HG02610 (cell line): ENCODE data around the gene PDE11A.
"Not testable (repeated sequence)": the region's sequence is repeated elsewhere in the genome, so short reads cannot be mapped to it uniquely, and the experiment has no call there.

Experiments used
- ATAC-seq: cut with Tn5 transposase; IDR thresholded peaks from one replicate; pipeline ENCODE4 v1.9.1; 2021; ENCODE audit warnings: mild to moderate bottlenecking, moderate library complexity; ENCODE audit not compliant: unreplicated experiment

The PDE11A gene

DNA sequence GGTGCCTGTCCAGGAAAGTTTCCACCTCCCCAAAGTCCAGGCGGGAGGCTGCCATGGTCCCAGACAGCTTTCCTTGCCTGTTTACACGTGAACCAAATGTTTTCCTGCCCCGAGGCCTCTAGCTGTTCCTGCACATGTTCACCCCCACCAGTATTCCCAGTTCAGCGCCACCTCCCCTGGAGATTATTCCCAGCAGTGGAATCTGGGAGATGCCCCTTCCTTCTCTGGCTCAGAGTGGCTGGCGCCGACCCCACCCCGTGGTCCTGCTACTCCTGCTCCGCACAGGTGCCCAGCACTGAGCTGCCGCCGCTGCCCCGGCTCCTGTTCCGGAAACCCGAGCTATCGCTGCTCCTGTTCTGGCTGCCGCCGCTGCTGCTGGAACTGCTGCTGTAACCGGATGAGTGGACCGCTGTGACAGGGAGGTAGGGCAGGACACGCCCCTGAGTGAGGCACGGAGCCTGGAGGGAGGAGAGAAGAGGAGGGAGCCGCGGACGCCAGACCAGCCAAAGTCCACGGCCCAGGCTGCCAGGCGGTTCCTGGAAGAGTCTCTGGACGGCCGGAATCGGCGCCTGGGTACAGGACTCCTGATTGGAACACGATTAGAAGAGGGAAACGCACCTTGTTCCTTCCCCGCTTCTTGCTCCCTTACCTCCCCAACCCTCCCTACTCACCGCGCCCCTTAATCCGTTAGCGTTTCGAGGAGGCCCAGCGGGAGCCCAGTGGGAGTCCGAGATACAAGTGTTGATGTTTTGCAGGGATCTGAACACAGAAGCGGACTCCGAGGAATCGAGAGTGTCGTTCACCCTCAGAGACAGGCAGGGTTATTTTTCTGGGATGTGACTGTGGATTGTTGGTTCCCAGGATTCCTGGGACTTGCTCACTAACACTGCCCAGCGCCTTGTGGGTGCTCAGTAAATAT is at the start of gene PDE11A:
Gene PDE11A (minus strand): TSS at position 395 of the 919 bp plus-strand sequence. CDS start 340 bp downstream, at position 55.
- no peak for ATAC-seq

DNA sequence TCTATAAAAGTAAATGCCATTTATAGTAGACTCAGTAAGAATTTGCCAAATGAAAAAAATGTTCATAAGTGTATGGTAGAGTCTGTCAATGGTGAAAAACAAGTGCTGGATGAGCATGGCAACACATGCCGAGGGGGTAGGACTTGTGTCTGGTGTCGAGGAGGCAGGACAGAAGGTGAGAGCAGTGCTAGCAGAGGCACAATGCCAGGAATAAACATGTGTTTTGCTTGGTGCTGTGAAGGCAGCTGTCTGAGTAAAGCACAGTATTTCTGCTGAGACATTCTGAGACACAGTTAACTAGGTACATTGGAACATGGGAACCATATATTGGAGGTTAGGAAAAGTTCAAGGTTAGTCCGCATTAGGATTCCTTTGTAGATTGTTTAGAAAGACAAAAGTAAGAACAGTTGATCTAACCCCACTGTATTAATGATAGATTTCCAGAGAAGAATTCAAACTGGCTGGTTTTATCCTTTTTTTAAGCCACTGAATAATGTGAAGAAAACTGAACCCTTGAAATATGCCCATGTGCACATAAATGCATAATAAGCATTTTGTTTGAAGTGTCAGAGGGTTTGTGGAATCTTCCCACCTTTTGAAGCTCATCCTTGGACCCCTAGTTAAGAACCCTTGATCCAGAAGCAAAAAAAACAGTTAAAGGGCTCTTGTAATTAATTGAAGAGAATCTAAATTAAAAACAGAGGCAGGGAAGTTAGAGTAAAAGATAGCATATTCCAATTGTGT is 46.8 kb upstream of the PDE11A start:
- ATAC-seq = no peak

DNA sequence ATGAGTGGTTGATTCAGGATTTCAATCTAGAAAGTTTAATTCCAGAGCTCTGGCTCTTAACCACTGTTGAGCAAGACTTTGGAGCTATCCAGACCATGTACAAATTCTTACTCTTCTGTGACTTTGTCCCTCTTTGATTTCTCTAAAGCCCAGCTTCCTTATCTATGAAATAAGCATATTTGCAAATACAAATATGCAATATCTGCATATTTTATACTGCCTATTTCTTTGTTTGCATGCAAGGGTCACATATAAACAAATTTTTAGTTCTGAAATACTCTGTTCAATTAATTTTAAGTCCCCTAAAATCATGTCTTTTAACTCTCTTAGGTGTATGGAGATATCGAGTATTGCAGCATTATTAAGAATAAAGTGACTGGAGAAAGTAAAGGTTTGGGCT is 45.1 kb upstream of the PDE11A start:
- no peak for ATAC-seq

DNA sequence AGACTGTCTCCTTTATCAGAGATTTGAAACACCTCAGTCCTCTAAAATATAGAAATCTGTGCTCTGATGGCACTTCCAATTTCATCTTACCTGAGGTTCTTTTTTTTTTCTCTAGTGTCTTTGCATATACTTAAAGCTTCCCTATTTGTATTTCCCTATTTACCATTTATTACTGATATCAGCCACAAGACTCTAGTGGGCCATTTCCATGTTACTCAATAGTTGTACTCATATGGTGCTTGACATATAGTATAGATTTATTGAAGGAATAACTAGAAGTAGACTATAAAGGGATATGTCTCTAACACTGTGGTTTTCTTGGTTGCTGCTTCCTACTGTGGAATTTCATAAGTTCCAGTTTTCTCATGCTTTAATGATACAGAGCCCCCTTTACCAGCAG is 42.7 kb upstream of the PDE11A start:
- no peak for ATAC-seq

DNA sequence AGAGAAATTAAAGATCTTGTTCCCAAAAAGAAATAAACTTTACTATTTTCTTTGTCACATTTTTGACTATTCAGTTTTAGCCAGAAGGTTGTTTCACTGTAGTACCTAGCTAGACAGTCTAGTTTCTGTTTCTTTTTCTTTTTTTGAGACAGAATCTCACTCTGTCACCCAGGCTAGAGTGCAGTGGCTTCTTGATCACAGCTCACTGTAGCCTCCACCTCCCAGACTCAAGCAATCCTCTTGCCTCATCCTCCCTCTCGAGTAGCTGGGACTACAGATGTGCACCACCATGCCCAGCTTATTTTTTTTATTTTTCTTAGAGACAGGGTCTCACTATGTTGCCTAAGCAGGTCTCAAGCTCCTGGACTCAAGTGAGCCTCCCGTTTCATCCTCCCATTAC is 41.9 kb upstream of the PDE11A start:
- peak; percentile 45 for ATAC-seq

DNA sequence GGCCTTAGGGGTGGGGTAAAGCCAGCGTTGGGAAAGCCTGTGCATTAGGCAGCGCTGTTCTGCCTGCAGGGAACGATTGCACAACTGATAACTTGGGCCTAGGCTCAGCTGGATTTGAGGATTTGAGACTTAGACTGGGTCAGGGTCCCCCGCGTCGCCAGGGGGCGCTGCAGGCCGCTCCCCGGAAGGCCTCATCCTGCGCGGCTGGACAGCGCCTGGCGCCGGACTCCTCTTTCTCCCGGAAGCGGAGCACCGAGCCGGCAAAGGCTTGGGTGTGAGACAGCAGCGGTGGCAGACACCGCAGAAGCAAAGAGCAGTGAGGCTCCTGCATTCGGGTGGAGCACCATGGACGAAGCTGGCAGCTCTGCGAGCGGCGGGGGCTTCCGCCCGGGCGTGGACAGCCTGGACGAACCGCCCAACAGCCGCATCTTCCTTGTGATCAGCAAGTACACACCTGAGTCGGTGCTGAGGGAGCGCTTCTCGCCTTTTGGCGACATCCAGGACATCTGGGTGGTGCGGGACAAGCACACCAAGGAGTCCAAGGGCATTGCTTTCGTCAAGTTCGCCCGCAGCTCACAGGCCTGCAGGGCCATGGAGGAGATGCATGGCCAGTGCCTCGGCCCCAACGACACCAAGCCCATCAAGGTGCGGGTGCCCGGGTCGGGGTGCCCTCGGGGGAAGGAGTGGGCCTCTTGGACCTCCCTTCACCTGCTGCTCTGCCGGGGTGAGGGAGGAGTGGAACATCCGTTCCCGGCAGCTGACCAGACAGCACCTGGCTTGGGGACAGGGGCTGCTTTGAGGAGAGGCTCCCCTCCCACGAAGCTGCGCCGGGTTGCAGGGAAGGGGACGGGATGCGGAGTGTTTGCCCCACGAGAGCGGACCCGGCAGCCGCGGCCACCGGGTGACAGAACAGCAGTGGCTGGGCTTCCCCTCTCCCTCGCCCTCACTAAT is 39.9 kb upstream of the PDE11A start, which contains the start of gene RBM45:
Gene RBM45 (plus strand): TSS at position 236 of the 951 bp plus-strand sequence. CDS start 110 bp downstream, at position 346.
- peak; percentile 90 for ATAC-seq

DNA sequence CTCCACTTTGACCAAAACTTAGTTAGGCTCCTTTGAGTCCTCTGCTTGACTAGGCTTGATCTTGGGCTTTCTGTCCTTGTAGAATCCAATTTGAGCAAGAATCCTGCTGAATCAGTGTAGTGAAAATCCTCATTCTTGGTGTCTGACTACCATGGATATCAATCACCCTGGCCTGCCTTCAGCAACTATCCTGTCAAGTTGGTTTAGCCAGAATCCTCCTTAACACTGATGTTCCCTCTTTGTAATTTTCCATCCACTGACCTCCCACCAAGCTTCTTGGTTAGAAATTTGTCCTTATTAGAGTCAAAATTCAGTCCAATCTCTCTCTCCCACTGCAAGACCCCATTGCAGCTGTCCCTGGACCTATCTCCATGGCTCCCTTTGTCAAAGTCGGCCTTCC is 39.2 kb upstream of the PDE11A start:
- no peak for ATAC-seq

DNA sequence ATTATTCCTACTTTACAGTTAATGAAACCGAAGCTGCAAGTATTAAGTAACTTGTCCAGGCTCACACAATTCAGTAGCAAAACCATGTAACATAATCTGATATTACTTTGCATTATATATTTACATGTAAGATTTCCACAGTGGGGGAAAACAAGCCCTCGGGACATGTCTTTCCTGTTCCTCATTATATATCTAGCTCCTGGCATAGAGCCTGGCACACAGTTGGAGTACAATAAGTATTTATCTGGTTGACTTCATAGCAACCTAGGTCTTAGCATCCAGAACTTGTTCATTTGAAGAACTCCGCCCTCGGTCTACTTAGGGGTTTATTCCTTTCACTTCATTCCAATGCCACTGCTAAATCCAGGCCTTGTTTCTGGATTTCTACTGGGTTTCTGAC is 38.1 kb upstream of the PDE11A start:
- ATAC-seq = no peak

DNA sequence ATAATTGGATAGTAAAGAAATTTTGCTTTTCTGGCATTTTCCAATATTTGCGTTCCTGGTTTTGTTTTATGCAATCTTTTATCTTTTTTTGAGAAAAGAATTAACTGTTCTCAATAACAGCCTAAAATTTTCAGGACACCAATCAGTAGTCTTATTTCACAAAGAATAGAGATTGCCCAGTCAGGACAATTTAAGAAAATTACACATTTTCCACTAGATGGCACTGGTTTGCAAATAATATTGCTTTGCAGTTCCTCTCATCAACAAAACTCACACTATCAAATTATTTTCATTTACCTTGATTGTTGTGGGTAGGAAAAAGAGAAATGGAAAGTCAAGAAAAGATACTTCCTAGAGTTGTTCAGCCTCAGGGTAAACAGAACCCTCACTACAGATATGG is 37.2 kb upstream of the PDE11A start:
- ATAC-seq = no peak

DNA sequence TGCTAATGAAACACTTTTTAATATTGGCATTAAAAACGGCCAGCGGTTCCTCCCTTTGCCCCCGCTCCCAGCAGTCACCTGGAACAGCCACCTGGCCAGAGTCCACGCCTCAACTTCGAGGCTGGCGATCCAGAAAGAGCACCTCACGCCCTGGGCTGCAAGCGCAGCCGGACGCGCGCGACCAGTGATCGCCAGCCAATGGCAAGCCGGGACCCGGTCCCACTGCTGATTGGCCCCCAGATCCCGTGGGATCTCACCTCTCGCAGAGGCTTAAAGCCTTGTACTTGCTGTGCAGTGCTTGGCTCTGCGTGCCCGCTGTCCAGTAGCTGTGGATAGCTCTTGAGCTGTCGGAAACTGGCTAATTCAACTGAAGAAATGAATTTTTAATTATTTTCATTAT is 35.6 kb upstream of the PDE11A start:
- no peak for ATAC-seq

DNA sequence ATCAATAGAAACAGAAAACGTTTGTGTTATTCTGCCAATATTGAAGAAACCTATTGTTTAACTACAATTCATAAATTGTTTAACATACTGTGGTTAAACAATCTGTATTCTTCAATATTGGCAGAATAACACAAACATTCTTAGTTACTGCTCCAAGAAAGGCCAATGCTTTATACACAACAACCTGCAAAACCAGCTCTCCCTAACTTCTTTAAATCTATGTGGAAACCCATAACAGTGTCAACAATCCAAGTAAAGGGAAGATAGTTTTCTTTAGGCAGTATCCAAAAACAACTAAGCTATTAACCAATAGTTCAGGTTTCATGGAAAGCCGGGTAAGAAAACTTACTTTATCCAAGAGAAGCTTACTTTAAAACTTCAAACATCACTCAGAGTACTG is 33.5 kb upstream of the PDE11A start:
- no peak for ATAC-seq

DNA sequence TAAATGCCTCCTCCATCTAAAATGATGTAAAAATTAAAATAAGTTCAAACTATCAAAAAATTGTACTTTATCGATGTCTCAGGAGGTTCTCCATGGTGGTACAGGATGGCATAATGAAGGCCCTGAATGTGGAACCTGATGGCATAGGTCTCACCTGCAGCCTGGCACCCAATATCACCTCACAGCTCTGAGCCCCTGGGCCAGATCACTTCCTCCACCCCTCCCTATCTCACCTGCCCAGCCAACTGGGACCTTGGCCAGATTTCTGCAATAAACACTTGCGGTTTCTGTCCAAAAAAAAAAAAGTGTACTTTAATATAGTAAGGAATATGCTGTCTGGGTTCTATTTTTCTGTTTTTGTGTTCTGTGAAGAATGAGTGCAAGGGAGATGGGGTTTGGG is 33.0 kb upstream of the PDE11A start:
- ATAC-seq = no peak

DNA sequence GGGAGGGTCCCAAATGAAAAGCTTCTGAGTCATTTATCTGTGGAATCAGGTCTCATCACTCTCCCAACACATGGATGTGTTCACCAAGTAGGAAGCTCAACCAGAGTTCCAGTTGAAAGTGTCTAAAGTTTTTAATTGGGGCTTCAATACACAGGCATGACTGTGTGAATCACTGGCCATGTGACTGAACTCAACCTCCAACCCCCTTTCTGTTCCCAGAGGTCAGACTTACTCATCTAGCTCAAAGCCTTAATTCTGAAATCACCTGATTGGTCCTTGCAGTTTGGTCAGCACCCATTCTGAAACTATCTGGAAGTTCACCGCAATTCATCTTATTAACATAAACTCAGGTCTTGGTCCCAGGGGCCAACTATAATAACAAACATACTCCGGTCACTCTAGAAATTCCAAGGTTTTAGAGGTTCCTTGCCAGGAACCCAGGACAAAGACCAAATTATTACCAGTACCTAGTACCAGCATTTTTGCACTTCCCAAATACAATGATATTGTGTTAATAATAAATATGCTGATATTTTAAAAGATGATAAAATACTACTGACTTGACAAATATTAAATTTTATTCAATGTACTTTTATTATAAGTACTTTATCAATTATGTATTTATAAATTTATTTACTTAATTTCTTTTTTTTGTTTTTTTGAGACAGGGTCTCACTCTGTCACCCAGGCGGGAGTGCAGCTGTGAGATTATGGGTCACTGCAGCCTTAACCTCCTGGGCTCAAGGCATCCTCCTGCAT is 28.9 kb upstream of the PDE11A start:
- no peak for ATAC-seq

DNA sequence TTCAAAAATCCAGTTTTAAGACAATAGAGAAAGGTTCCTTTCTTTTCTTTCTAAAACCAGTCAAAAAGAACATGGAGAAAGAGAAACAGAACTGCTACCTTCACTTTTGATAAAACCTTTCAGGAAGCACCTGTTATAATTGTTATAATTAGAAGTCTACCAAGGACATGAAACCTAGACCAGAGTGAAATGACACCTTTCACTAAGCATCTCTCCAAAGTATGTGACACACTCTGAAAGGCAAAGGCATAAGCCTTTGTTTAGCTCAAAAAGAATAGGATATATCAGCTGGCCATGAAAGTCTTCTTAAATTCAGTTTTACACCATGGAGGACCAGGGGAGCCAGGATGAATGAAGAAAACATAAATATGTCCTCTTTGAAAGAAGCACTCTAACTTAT is 20.9 kb upstream of the PDE11A start:
- ATAC-seq = no peak

DNA sequence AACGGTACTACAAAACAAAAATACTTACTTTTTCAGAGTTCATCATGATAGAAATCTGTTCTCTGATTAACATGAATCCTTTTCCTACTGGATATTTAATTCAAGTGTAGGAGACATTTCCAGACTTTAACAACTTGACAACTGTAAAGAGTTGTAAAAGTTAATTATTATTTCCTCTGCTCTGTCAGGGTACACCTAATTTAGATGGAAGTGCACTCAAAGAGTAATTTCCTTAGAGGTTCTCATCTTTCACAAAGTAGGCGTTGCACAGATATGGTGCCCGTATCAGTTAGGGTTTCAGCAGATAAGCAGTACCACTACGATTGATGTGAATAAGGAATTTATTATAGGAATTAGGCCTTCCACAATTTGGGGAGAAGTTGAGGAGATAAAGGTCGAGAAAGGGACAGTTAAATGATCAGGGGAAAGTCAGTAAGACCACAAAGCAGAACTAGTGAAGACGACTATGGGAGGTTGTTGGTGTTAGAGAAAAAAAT is 16.2 kb upstream of the PDE11A start:
- no peak for ATAC-seq

DNA sequence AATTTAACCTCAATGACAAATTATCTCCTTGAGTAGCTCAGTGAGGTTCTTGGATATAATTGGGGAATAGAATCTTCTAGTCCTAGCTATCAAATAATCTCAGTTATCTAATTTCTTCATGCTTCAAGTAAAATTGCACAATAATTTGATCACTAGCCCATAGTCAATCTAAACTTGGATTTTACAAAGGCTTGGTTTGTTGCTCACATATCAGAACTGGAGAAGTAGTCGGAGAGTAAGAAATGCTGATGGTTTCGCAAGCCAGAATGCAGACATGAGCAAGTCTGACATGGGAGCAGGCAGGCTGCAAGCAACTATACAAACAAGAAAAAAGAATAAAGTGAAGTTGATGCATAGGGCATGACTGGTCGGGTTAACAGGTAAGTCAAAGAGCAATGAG is 11.7 kb upstream of the PDE11A start:
- no peak for ATAC-seq

DNA sequence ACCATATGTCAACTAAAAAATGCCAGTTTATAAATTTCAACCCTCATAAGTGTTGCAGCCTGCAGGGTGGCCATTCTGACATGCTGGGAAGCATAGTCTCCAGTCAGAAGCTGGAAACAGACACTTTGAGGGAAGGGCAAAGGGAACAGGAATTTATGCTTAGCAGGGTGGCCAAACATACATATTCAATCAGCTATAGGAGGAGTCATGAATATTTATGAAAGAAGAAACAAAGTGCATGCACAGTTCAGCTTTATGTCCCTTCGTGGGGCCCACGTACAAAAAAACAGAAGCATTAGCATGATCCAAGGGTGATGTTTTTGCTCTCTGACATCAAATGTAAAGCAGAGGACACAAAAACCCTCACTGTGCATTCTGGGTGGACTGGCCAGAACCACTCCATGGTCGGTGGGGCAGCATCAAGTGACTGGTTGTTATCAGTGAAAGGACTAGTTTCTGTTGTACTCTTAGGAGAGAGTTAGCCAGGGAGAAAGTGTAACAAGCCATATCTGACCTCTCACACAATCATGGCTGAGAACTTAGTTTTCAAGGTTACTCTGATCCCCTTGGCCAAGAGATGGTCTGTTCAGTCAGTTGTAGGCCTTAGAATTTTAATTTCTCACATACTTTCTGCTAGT is 9.9 kb upstream of the PDE11A start:
- no peak for ATAC-seq

DNA sequence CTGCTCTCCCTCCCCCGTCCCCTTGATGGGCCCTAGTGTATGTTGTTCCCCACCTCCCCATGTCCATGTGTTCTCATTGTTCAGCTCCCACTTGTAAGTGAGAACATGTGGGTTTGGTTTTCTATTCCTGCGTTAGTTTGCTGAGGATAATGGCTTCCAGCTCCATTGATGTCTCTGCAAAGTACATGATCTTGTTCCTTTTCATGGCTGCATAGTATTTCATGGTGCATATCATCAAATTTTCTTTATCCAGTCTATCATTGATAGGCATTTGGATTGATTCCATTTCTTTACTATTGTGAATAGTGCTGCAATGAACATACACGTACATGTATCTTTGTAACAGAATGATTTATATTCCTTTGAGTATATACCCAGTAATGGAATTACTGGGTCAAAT is 6.7 kb upstream of the PDE11A start:
- ATAC-seq = not testable (repeated sequence)

DNA sequence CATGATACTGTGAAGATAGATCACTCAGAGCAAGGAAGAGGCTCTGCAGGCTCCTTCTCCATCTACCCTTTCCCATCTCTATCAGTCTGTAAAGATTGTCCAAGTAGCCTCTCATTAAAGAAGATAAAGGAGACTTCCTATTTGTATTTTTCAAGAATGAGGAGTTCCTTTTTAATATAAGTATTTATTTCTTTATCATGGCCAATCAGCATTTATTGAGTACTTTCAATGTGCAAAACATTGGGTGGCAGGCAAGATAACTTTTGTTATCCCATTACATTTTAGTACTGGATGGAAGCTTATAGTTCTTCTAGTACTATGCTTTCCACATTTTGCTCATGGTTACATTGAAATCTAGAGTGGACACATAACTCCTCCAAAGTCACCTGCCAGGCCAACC is 3.6 kb upstream of the PDE11A start:
- no peak for ATAC-seq

DNA sequence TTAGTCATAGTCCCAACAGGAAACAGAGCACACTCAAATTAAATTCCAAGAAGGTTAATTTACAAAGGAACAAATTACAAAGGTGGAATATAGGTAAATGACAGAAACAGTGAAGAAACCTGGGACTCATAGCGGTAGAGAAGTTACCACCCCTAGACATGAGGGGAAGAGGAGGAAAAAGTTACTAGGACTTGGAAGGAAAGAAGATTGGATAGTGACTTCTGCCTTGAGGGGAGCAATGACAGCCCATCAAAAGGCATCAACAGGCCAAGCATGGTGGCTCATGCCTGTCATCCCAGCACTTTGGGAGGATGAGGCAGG is 2.4 kb upstream of the PDE11A start:
- ATAC-seq = no peak
